GM23338 (cell line): ENCODE measurements around the gene WWOX. TPM values are rescaled to one million over a fixed set of nuclear protein-coding genes. Genes with fewer than 3 reads are reported as not detected.
A peak's percentile ranks its signal among the peaks of the same experiment; 100 is the strongest.

Source experiments
- ATAC-seq: fragments of 200-7000 bp; cut with Tn5 transposase; 3 replicates; pipeline ENCODE4 v1.9.1; 2020
- DNase-seq: peaks from one replicate; pipeline ENCODE4 v3.0.0-alpha.2; 2015; ENCODE audit warnings: low spot score
- H2AFZ ChIP-seq: fragments of 200-600 bp; sonication (generic); 2 replicates; pipeline ENCODE4 v1.8.0; 2016; ENCODE audit warnings: antibody characterized with exemption, mild to moderate bottlenecking, moderate library complexity
- H3F3A ChIP-seq: fragments of 200-600 bp; sonication (generic); replicated peaks from 2 replicates; pipeline ENCODE4 v1.8.0; 2017; ENCODE audit warnings: antibody characterized with exemption, mixed run types, low read depth
- H3K27ac ChIP-seq: fragments of 200-600 bp; sonication (generic); 2 replicates; pipeline ENCODE4 v1.6.1; 2016; ENCODE audit warnings: low read depth
- H3K27me3 ChIP-seq: fragments of 200-600 bp; sonication (generic); 2 replicates; pipeline ENCODE4 v1.8.0; 2016; ENCODE audit warnings: mild to moderate bottlenecking, mixed run types, moderate library complexity; ENCODE audit not compliant: insufficient read depth
- H3K36me3 ChIP-seq: fragments of 200-600 bp; sonication (generic); 2 replicates; pipeline ENCODE4 v1.8.0; 2016; ENCODE audit warnings: mild to moderate bottlenecking; ENCODE audit not compliant: insufficient read depth
- H3K4me1 ChIP-seq: fragments of 200-600 bp; sonication (generic); 2 replicates; pipeline ENCODE4 v1.8.0; 2016; ENCODE audit warnings: mild to moderate bottlenecking, moderate library complexity; ENCODE audit not compliant: insufficient read depth
- H3K4me2 ChIP-seq: fragments of 200-600 bp; sonication (generic); 2 replicates; pipeline ENCODE4 v1.7.1; 2017; ENCODE audit warnings: mixed run types
- H3K4me3 ChIP-seq: fragments of 200-600 bp; sonication (generic); 2 replicates; pipeline ENCODE4 v1.6.1; 2016; ENCODE audit warnings: mixed run types
- H3K79me2 ChIP-seq: fragments of 200-600 bp; sonication (generic); replicated peaks from 2 replicates; pipeline ENCODE4 v1.8.0; 2017; ENCODE audit warnings: mild to moderate bottlenecking; ENCODE audit not compliant: insufficient read depth
- H3K9me2 ChIP-seq: fragments of 200-600 bp; sonication (generic); 2 replicates; pipeline ENCODE4 v1.8.0; 2017; ENCODE audit not compliant: insufficient read depth
- H4K20me1 ChIP-seq: fragments of 200-600 bp; sonication (generic); replicated peaks from 2 replicates; pipeline ENCODE4 v1.8.0; 2017; ENCODE audit warnings: mild to moderate bottlenecking; ENCODE audit not compliant: insufficient read depth
- H3K27ac Mint-ChIP-seq: 2 replicates; pipeline ENCODE4 v1.8.0; 2020; ENCODE audit warnings: inconsistent platforms, mild to moderate bottlenecking, moderate library complexity, mixed read lengths
- H3K27me3 Mint-ChIP-seq: 3 replicates; pipeline ENCODE4 v1.8.0; 2022; ENCODE audit warnings: low read depth, mild to moderate bottlenecking, moderate library complexity, mixed read lengths, inconsistent platforms; ENCODE audit not compliant: insufficient read depth, poor library complexity
- H3K36me3 Mint-ChIP-seq: 3 replicates; pipeline ENCODE4 v1.8.0; 2021; ENCODE audit warnings: low read depth, mild to moderate bottlenecking, inconsistent platforms, moderate library complexity, mixed read lengths
- H3K4me1 Mint-ChIP-seq: 3 replicates; pipeline ENCODE4 v1.8.0; 2020; ENCODE audit warnings: mild to moderate bottlenecking, inconsistent platforms, mixed read lengths
- H3K4me3 Mint-ChIP-seq: 3 replicates; pipeline ENCODE4 v1.8.0; 2021; ENCODE audit warnings: moderate library complexity, mild to moderate bottlenecking, inconsistent platforms, mixed read lengths
- H3K9me3 Mint-ChIP-seq: 3 replicates; pipeline ENCODE4 v1.8.0; 2020; ENCODE audit warnings: moderate library complexity, mild to moderate bottlenecking, inconsistent platforms, mixed read lengths
- CREB1 ChIP-seq: fragments of 250-450 bp; sonication (Bioruptor Pico); IDR thresholded peaks from 2 replicates; pipeline ENCODE4 v1.5.0; 2020; ENCODE audit warnings: low read depth, mild to moderate bottlenecking, moderate library complexity
- CTCF ChIP-seq, 2 experiments: fragments of 200-600 bp in 1 of 2; sonication (generic) in 1 of 2; conservative IDR thresholded peaks; 2 replicates each; pipeline versions ENCODE4 v1.5.1 to v1.6.1; 2016 to 2017; ENCODE audit warnings: antibody characterized with exemption in 2 of 2, low read depth in 2 of 2, mild to moderate bottlenecking in 2 of 2, moderate library complexity in 1 of 2
- ETS1 ChIP-seq: IDR thresholded peaks from 2 replicates; pipeline ENCODE4 v1.6.1; 2016; ENCODE audit warnings: antibody characterized with exemption
- EZH2phosphoT487 ChIP-seq: fragments of 200-600 bp; sonication (generic); IDR thresholded peaks from one replicate; pipeline ENCODE4 v1.8.1; 2018; ENCODE audit warnings: antibody characterized with exemption; ENCODE audit not compliant: unreplicated experiment
- NANOG ChIP-seq: IDR thresholded peaks from 2 replicates; pipeline ENCODE4 v1.6.1; 2016; ENCODE audit warnings: antibody characterized with exemption, borderline replicate concordance
- ZNF114 ChIP-seq: fragments of 250-450 bp; sonication (Bioruptor Pico); IDR thresholded peaks from 2 replicates; pipeline ENCODE4 v1.5.0; 2020; ENCODE audit warnings: mild to moderate bottlenecking, moderate library complexity
- ZNF462 ChIP-seq: fragments of 250-450 bp; sonication (Bioruptor Pico); IDR thresholded peaks from 2 replicates; pipeline ENCODE4 v1.5.0; 2020; ENCODE audit warnings: mild to moderate bottlenecking, moderate library complexity
- polyA plus RNA-seq: library from polyadenylated mRNA; unstranded; fragments of >200 nt; fragmentation: Nextera tagmentation; extraction: Ambion mirVana; gene quantifications from 2 replicates; pipeline ENCODE4 v1.2.1, GENCODE V29; 2016
- total RNA-seq: library from RNA; depleted of rRNA; stranded (reverse); fragments of >200 nt; shearing (Covaris generic); gene quantifications from 2 replicates; pipeline ENCODE4 v1.2.3, GENCODE V29; 2014

Gene WWOX
- total and polyA plus RNA-seq, 2 experiments from 2014 or later = 10.0 to 19.3 TPM

GRCh38 chr16:78903843-78904242 lies 804.4 kb downstream of the WWOX start:
- H3K36me3 ChIP-seq = no peaks in the 10 kb centered on the region; the same call in 1 of the 2 replicates
- no peak for TF ChIP-seq CREB1 (CRISPR knock-in tag)
- DNase-seq = no peak
- H3K4me3 ChIP-seq = no peak overlapping the region
- H3K27ac ChIP-seq = no peak overlapping the region
- no peak overlapping the region for H2AFZ ChIP-seq
- H3K36me3 Mint-ChIP-seq = peaks cover 13% of the 10 kb centered on the region; the same call in 2 of the 3 replicates
- H3K4me3 Mint-ChIP-seq = no peak overlapping the region
- no peaks in the 10 kb centered on the region for H3K27me3 ChIP-seq
- H3K9me3 Mint-ChIP-seq = peaks cover 14% of the 10 kb centered on the region
- no peak overlapping the region for H3K4me2 ChIP-seq
- peaks cover 18% of the 10 kb centered on the region for H3K9me2 ChIP-seq
- H4K20me1 ChIP-seq = no peaks in the 10 kb centered on the region
- ATAC-seq = no peak
- no peaks in the 10 kb centered on the region for H3F3A ChIP-seq
- H3K4me1 ChIP-seq = peaks cover 22% of the 10 kb centered on the region
- H3K79me2 ChIP-seq = no peaks in the 10 kb centered on the region
- H3K27me3 Mint-ChIP-seq = no peaks in the 10 kb centered on the region
- no peak overlapping the region for H3K27ac Mint-ChIP-seq
- peaks cover 28% of the 10 kb centered on the region for H3K4me1 Mint-ChIP-seq

- peaks cover 22% of the 10 kb centered on the region for H3K9me2 ChIP-seq
- no peaks in the 10 kb centered on the region for H3K79me2 ChIP-seq
- TF ChIP-seq NANOG (no peak), ZNF462 (peak; percentile 94), ZNF114 (no peak), ETS1 (0 out of 2 replicates have a peak, but pooled peaks have one; percentile 23), CTCF (conservative IDR thresholded peaks at IDR 0.05; ENCODE audit: low read depth in 2 of 2) (no peak), EZH2phosphoT487 (no peak)
- peak; percentile 59 for DNase-seq
- Mint-ChIP-seq H3K27me3 (no peaks in the 10 kb centered on the region), H3K27ac (no peak overlapping the region), H3K4me3 (no peak overlapping the region), H3K9me3 (peaks cover 23% of the 10 kb centered on the region), H3K4me1 (peaks cover 28% of the 10 kb centered on the region), H3K36me3 (peaks cover 16% of the 10 kb centered on the region)
- peak overlapping the region; percentile 50 for H3K4me2 ChIP-seq
- peak; percentile 93 for ATAC-seq
- H3K27ac ChIP-seq = no peak overlapping the region
- H3K4me3 ChIP-seq = 0 out of 2 replicates have a peak overlapping the region, but pooled peaks have one; percentile 11
- no peaks in the 10 kb centered on the region for H4K20me1 ChIP-seq
- H3F3A ChIP-seq = no peaks in the 10 kb centered on the region
- no peak overlapping the region for H2AFZ ChIP-seq
- H3K4me1 ChIP-seq = peaks cover 22% of the 10 kb centered on the region
- no peaks in the 10 kb centered on the region; the same call in 1 of the 2 replicates for H3K36me3 ChIP-seq
- no peaks in the 10 kb centered on the region for H3K27me3 ChIP-seq
These were observed 806.7 kb downstream of the WWOX start for GRCh38 chr16:78906135-78906534.
